Osteocyte (in vitro differentiated cells): Measurements from ENCODE around the gene PGAM4. TPM values are rescaled to one million over a fixed set of nuclear protein-coding genes. Genes with fewer than 3 reads are reported as not detected.

Experiments
- DNase-seq: peaks from one replicate; pipeline ENCODE4 v3.0.0; 2021; ENCODE audit warnings: mixed read lengths; ENCODE audit not compliant: unreplicated experiment; ENCODE audit errors: extremely low spot score
- H3K27ac Mint-ChIP-seq: one replicate; pipeline ENCODE4 v1.8.0; 2021; ENCODE audit warnings: mild to moderate bottlenecking, mixed read lengths; ENCODE audit not compliant: unreplicated experiment
- H3K27me3 Mint-ChIP-seq: one replicate; pipeline ENCODE4 v1.8.0; 2021; ENCODE audit warnings: mixed read lengths; ENCODE audit not compliant: unreplicated experiment
- H3K36me3 Mint-ChIP-seq: one replicate; pipeline ENCODE4 v1.8.0; 2021; ENCODE audit warnings: mixed read lengths; ENCODE audit not compliant: unreplicated experiment
- H3K4me1 Mint-ChIP-seq: one replicate; pipeline ENCODE4 v1.8.0; 2021; ENCODE audit warnings: mixed read lengths; ENCODE audit not compliant: unreplicated experiment
- H3K4me3 Mint-ChIP-seq: one replicate; pipeline ENCODE4 v1.8.0; 2021; ENCODE audit warnings: mild to moderate bottlenecking, moderate library complexity, mixed read lengths; ENCODE audit not compliant: unreplicated experiment
- H3K9me3 Mint-ChIP-seq: one replicate; pipeline ENCODE4 v1.8.0; 2021; ENCODE audit warnings: mixed read lengths; ENCODE audit not compliant: unreplicated experiment
- CTCF ChIP-seq: fragments of 200-600 bp; sonication (generic); IDR thresholded peaks from 2 replicates; pipeline ENCODE4 v1.5.0; 2021; ENCODE audit warnings: antibody characterized with exemption, mild to moderate bottlenecking, moderate library complexity
- long read RNA-seq: library from polyadenylated mRNA; unstranded; transcript quantifications from one replicate; pipeline ENCODE4 v2.0.0, GENCODE V29; 2021
- total RNA-seq: library from RNA; stranded (reverse); gene quantifications from 2 replicates; pipeline ENCODE4 v1.2.1, GENCODE V29; 2021

The PGAM4 gene
- not detected in 2 replicates for total RNA-seq
- long read RNA-seq = 0 reads

GRCh38 chrX:77969538-77969937 lies at the start of gene PGAM4:
Gene PGAM4 (minus strand): TSS chrX:77969638. CDS start chrX:77969638, 0 bp downstream.
- peaks cover 17% of the 10 kb centered on the region for H3K9me3 Mint-ChIP-seq
- no peak for TF ChIP-seq CTCF
- H3K36me3 Mint-ChIP-seq = no peaks in the 10 kb centered on the region
- no peak for DNase-seq
- no peak within 1 kb of the TSS for H3K27ac Mint-ChIP-seq
- no peaks in the 10 kb centered on the region for H3K4me1 Mint-ChIP-seq
- H3K27me3 Mint-ChIP-seq = no peaks in the 10 kb centered on the region
- no peak within 1 kb of the TSS for H3K4me3 Mint-ChIP-seq

GRCh38 chrX:78011846-78012245 lies 42.4 kb upstream of the PGAM4 start:
- DNase-seq = no peak
- peaks cover 5% of the 10 kb centered on the region for H3K36me3 Mint-ChIP-seq
- H3K4me3 Mint-ChIP-seq = no peak overlapping the region
- no peaks in the 10 kb centered on the region for H3K27me3 Mint-ChIP-seq
- TF ChIP-seq CTCF = no peak
- no peaks in the 10 kb centered on the region for H3K4me1 Mint-ChIP-seq
- no peak overlapping the region for H3K27ac Mint-ChIP-seq
- H3K9me3 Mint-ChIP-seq = peaks cover 3% of the 10 kb centered on the region

- no peaks in the 10 kb centered on the region for H3K9me3 Mint-ChIP-seq
- H3K4me3 Mint-ChIP-seq = no peak overlapping the region
- no peaks in the 10 kb centered on the region for H3K4me1 Mint-ChIP-seq
- no peak for TF ChIP-seq CTCF
- no peak overlapping the region for H3K27ac Mint-ChIP-seq
- H3K27me3 Mint-ChIP-seq = no peaks in the 10 kb centered on the region
- no peak for DNase-seq
- H3K36me3 Mint-ChIP-seq = no peaks in the 10 kb centered on the region
These were observed 10.4 kb upstream of the PGAM4 start for GRCh38 chrX:77979870-77980269.

GRCh38 chrX:77977518-77977917 lies 8.1 kb upstream of the PGAM4 start:
- H3K27ac Mint-ChIP-seq = no peak overlapping the region

GRCh38 chrX:77977095-77977494 lies 7.7 kb upstream of the PGAM4 start:
- no peak for DNase-seq
- TF ChIP-seq CTCF = no peak
- no peak overlapping the region for H3K4me3 Mint-ChIP-seq
- H3K36me3 Mint-ChIP-seq = no peaks in the 10 kb centered on the region
- no peaks in the 10 kb centered on the region for H3K4me1 Mint-ChIP-seq
- H3K9me3 Mint-ChIP-seq = peaks cover 5% of the 10 kb centered on the region
- no peaks in the 10 kb centered on the region for H3K27me3 Mint-ChIP-seq
- H3K27ac Mint-ChIP-seq = no peak overlapping the region

More at GRCh38 chrX:77977518-77977917, 8.1 kb upstream of the PGAM4 start:
- peaks cover 5% of the 10 kb centered on the region for H3K9me3 Mint-ChIP-seq
- no peak overlapping the region for H3K4me3 Mint-ChIP-seq
- no peaks in the 10 kb centered on the region for H3K36me3 Mint-ChIP-seq
- H3K27me3 Mint-ChIP-seq = no peaks in the 10 kb centered on the region
- no peak for DNase-seq
- TF ChIP-seq CTCF = no peak
- H3K4me1 Mint-ChIP-seq = no peaks in the 10 kb centered on the region
